Ramos (cell line): Measurements from ENCODE around the gene SMIM23.

ENCODE experiments used
- in situ Hi-C: fragments of 300-500 bp; cut with MboI; formaldehyde crosslinking; loops from one replicate; pipeline ENCODE4 v1.14.3; 2022; ENCODE audit warnings: low sequenced_read_pairs; ENCODE audit not compliant: unreplicated experiment

SMIM23 gene

DNA sequence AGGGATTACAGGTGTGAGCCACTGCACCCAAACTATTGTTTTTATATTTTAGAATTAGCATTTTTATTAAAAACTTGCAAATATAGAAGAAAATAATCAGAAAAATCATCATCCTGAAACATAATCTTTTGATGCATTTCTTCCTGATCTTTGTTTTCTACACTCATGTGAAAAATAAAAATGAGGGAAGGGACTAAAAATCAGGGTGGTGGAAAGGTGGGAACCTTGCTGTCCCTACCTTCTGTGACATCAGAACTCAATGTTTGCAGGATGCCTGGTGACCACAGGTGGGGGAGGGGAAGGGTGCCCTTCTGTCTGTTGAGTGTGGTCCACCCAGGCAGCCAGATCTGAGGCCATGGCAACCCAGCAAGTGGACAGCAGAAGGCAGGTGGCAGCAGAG, at the start of gene SMIM23:
Gene SMIM23 (plus strand): TSS at position 301 of the 400 bp plus-strand sequence. CDS start 55 bp downstream, at position 356.
- in situ Hi-C loops, result no loop called here

DNA sequence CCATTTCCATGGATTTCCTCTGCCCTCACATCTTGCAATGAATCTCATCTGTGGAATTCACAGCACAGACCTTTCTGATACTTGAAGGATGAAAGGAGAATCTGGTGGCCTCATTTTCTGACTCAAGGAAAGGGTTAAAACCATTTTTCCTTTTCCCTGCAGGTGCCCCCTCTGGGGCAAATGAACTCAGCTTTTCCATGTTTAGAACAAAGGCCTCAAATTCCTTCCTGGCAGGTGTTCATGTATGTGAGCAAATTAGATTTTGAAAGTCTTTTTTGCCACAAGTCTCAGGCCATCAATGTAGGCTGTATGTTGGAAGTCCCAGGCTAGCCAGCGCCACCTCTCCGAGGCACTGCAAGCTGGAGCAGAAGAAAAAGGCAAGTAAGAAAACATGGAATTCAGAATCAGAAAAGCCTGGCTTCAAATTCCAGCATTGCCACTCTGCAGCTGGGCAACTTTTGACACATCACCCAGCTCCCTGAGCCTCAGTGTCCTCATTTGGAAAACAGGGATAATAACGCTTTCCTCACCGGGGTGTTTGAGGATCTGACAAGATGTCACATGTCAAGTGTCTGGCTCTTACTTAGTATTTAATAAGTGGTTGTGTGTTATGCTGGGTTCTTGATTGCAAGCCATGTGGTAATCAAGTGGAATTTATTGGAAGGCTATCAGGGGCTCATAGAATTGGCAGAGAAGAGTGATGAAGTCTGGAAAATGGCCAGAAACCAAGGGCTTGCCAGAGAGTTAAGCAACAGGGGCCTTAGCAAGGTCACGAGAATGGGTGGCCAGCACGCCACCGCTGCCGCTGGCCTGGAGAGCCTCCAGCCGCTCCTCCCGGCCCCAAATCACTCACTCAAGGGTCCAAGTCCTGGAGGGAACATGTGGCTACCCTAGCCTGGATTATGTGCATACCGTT, 48.4 kb upstream of the SMIM23 start:
- in situ Hi-C loops, result no loop called here

DNA sequence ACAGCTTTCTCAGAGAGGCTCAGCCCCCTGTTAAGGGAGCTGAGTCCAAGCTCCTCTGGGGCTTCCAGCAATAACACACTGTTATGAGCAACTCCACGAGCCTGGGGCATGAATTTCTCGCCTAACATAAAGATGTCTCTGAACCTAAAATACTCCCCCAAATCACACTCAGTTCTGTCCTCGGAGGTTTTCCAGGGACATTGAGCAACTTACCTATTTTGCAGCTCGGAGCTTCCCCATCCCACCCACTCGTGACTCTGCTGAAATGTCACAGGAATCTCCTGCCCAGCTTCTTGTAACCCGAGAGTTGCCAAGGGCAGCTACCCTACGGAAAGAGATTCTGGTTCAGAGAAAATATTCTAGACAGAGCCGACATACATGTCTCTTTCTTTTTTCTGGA, 47.1 kb upstream of the SMIM23 start:
- in situ Hi-C loops, result no loop called here

DNA sequence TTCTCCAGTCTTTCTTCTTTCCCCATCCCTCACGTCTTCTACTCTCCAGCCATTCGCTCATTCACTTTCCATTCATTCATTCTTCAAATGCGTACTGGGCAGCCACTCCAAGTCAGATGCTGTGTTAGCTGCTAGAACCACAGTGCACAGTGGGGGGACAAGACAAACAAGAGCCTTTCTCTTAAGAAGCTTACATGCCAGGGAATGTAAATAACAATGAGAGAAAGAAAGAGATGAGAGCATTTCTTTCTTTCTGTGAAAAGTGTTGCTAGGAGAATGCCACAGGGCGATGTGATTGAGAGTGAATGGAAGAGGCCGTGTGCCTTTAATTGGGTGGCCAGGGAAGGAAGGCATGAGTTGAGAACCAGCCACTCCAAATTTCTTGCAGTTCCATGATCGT, 46.3 kb upstream of the SMIM23 start:
- in situ Hi-C loops, result no loop called here

DNA sequence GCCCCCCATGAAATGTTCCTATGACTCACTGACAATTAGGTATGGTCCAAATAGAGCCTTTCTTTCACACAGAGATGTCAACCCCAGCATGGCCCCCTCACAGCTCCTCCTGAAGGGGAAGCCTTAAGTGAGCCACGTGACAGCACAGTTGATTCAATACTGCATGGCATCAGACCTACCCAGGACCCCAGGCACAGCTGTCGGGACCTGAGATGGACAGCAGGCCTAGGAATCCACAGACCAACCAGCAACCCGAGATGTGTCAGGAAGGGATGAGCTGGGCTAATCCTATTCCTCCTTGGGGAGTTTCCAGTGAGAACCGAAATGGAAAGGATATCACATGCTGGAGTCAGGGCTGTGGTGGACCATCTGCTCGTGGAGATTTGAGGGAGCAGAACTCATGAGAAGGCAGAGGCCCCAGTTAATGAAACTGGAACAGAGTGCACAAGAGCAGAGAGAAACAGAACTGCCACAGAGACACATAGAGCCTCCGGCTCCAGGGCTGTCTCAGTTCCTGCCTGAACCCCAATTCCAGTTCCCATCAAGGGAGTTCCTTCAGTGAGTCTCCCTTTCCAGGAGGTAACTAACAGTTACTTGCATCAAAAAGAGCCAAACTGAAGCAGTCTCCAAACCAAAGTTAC, 42.1 kb upstream of the SMIM23 start:
- in situ Hi-C loops, result no loop called here

DNA sequence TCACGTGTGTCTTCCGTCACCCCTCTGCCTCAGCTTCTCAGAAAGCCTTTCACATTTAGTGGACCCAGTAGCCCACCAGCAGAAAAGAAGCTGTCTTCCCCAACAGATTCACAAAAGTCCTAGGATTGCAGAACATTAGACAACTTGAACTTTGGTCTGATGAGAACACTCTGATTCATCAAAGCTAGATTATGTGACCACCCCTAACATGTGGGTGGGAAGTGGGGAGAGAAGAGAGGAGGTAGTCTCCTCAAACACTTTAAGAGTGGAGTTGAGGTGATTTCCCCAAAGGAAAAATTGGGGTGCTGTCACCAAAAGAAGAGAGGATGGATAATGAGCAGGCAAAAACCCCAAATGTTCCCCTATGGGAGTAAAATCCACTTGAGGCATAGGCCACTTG, 41.4 kb upstream of the SMIM23 start:
- in situ Hi-C loops, result no loop called here

DNA sequence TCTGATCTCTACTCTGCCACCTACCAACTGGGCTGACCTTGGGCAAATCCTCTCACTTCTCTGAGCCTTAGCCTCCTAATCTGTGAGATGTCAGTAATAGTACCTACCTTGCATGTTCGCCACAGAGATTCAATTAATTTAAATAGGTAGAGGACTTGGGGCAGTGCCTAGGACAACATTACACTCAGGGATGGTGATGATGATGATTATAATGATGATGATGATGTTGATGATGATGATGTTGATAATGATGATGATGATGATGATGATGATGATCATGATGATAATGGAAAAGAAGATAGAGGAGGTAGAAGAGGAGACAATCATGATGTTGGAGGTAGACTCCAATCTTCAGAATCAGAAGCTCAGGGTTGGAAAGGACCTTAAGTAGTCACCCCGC, 40.7 kb upstream of the SMIM23 start:
- in situ Hi-C loops, result no loop called here

DNA sequence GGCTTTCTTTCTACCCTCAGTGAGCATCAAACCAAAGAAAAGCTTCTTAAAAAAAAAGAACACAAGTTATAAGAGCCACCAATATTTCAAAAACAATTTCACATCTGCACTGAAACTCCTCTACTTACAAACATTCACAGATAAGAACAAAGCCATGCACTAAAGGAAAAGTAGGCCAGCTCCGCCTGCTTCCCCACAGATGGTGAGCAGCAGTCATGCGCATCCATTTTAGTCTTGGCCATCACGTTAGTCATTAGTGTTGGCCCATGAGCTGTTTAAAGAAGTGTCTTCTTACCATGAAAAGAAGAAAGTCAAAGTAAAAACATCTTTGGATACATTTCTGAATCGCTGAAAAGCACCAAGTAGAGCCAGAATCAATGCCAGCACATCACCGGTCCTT, 40.0 kb upstream of the SMIM23 start:
- in situ Hi-C loops, result no loop called here

DNA sequence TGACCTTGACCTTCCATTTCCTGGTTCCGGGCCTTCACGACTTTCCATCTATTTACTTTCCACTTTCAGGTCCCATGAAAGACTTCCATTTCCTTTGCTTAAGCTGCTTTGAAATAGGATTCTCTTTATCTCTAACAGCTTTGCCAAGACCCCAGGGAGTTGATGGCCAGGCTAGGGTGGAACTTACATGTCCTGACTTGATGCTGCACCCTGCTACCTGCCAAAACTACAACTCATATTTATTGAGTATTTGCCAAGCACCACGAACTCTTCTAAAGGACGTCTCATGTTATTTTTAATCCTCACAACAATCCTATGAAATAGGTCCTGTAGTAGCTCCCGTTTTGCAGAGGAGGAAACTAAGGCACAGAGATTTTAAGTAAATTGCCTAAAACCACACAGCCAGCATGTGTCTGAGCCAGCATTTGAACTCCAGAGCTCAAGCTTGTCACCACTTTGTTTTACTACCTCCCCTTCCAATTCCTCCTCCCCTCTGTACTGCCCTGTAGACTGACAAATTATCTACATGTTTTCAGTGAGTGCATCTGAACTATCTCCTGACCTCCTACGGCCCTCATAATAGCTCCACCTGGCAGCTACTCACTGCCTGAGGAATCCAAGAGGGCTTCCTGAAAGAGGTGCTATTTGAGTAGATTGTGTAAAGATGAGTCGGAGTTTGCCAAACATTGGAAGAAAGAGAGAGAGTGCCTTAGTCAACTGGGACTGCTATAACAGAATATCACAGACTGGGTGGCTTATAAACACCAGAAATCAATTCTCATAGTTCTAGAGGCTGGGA, 38.4 kb upstream of the SMIM23 start:
- in situ Hi-C loops, result no loop called here

DNA sequence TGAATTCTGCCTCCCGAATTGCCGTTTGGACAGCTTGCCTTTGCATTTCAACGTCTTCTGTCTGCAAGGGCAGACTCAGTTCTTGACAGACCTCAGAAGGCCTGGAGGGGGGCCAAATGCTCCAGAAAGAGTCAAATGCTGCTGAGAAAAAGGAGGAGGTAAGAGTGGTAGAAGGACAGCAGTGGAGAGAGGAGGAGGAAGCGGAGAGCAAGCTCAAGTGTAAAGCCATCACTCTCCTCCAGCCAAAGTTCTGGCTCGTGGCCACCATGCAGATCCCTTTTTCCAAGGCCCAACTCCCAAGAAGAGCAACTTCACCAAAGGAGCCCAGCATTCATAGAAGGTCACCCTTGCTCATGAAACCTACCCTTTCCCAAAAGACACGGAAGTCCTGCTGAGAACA, 36.9 kb upstream of the SMIM23 start:
- in situ Hi-C loops, result no loop called here

DNA sequence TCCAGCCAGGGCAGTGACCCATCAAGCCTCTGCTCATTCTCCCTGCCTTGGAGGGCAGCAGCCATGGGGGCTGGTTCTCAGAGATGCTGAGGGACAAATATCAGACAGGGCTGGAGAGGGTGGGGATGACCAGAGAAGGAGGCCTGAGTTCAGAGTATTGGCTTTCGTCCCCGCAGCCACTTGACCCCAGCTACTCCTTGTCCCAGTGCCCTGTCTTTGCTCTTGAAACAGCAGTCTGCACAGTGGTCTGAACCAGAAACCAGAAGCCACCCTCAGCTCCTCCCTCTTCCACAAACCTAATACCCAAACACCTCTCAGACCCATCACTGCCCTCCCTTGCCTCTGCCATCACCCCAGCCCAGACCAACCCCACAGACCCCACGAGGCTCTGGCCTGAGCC, 36.3 kb upstream of the SMIM23 start:
- in situ Hi-C loops, result no loop called here

DNA sequence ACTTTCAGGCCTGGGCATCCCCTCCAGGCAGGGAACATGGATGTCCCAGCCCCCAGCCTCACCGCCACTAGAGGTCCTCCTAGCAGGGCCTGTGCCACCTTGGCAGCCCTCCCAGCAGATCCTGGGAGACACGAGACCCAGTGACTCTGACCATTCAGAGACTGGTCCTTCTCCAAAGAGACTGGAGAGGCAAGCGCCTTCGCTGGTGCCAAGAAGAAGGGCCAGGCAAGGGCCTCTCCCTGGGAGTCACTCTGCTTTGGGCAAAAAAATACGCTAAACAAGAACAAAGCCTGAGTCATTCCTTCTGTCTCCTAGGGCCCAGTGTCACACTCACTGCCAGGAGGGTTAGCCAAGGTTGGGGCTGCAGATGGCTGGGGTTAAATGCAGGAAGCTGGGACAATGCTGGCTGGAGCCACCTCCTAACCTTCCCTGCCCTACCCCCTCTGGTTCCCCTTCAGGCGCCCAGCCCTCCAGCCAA, 35.3 kb upstream of the SMIM23 start:
- in situ Hi-C loops, result no loop called here

DNA sequence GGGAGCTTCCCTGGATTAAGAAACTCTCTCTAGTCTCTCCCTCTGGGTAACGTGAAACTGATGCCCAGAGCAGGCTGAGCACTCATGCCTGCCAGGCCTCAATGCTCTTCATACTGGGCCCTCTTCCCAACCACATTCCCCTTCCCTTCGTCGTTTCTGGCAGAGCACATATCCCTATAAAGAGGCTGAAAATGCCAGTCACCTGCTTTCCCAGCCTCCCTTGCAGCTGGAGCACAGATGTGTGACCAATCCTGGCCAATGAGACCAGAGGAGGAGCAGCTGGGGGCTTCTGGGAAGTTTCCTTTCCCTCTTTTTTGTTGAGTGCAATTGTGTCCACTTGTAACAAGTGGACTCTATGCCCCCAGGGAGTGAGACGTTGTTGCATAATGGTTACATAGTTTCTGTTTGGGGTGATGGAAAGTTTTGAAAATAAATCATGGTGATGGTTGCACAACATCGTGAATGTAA, 30.2 kb upstream of the SMIM23 start:
- in situ Hi-C loops, result no loop called here

DNA sequence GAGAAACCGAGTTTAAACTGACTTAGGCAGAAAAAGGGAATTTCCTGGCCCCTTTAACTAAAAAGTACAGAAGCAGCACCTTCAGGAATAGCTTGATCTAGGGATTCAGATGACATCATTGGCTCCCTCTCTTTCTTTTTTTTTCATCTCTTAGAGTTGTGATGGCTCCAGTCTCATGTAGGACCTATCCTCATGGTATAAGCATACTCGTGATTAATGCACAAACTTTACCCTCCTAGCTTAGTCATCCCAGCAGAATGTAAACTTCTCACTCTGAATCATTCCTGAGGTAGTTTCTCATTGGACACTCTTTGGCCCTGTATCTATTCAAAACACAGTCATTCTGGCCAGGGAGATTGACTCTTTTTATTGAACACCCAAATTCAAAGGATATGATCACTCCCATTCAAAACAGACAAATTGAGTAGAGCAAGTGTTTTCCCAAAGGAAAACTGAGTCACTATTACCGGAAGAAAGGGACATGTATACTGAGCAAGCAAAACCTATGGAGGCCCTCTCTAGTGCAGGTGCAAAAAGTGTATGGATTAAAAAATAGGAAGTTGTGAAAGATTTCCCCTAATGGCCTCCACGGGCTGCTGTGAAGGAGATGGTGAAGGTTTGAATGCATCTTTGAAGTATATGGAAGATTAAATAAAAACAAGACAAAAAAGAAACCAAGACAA, 27.6 kb upstream of the SMIM23 start:
- in situ Hi-C loops, result no loop called here

DNA sequence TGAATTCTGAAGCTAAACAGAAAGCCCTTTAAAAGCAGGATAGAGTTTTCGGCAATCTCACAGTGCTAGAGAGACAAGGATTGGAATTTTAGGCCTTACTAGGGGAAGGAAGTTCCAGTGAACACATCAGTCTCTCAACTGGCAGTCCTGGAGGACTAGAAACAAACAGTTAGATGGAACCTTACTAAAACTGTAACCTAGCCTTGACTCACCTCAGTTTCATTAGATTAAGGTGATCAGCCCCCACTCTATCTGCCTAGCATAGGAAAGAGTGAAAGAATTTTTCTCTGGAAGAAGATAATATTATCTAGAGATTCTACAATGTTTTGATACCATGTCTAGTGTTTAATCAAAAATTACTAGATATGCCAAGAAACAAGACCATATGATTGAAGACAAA, 25.8 kb upstream of the SMIM23 start:
- in situ Hi-C loops, result no loop called here

DNA sequence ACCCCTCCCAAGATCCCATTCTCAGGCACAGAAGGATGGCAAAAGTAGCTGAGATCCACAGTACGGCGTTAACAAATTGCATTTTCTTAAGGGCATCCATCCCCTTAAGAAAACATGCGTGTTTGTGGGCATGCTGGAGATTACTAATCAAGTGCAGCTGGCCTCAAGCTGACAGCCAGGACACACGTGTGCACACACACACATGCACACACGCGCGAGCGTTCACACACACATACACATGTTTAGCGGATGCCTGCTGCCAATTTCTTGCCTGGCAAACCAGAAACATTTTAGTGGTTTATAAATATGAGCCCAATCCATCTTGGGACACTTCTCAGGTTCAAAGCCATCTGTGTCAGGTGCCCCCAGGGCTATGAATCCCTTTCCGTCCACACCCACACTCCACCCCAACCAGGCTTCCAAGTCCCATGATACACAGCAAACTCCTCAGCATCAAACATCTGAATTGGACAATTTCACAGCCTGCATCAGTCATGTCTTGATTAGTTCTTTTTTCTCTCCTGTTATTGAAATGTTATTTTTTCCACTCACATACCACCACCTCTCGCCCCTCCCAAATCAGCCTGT, 23.5 kb upstream of the SMIM23 start:
- in situ Hi-C loops, result no loop called here

DNA sequence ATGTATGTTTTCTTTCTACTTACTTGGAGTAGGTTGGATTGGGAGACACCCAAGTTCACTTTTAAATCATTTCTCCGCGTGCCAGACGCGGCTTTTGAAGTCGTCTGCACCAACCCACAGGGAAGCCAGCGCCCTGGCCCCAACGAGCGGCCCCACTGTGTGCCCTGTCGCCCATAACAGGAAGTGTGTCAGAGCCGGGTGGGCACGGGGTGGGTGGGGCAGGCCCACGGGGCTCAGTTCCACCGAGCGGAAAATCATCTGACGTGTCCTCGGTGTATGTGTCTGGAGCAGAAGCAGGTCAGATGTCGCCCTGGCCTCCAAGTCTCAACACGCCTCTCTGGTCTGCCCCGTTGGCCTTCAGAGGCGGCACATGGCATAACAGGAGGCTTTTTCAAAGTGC, 22.7 kb upstream of the SMIM23 start:
- in situ Hi-C loops, result no loop called here

DNA sequence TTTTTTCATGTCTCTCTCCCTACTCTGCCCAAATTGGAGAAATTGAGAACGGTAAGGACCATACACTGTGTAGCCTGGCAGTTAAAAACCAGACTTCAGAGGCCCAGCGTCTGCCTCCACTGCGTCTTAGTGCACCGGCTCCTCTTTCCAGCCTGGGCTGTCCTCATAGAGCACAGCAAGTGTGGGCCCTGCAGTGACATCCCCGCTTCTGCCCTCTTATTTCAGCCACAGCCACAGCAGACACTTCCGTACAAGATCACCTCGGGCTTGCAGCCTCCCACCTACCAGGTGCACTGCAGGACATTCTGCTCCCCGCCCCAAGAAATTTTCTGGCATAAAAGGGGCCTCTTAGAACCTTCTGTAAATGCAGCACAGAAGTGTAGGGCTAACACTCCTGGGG, 21.4 kb upstream of the SMIM23 start:
- in situ Hi-C loops, result no loop called here

DNA sequence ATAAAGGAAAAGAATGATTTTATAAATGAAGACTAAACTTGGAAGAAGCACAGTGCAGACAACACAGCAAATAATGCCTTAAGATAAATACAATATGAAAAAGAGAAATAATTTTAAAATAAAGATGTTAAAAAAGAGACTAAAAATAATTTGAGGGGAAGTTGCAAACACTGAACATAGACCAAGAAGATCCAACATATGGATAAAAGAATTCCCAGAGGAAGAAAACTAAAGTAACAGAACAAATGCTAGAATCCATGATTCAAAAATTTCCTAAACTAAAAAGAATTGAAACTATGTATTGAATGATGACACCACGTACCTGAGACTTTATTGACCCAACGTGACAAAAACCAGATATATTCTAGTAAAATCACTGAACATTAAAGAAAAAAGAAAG, 18.7 kb upstream of the SMIM23 start:
- in situ Hi-C loops, result no loop called here

DNA sequence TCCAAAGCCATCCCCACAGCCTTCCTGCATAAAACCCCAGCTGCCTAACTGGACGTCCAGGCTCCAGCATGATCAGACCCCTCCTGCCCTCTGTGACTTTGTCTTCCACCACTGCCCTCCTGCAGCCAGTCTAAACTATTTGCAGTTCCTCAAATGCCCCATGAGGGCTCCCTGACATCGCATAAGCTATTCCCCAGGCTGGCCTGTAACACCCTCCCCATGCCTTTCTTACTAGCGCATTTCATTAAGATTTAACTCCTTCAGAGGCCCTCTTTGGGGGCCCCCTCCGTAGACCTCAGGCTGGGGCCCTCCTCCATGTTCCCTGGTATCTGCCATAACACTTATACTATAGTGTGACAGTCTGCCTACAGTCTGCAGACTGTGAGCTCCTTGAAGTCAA, 15.5 kb upstream of the SMIM23 start:
- in situ Hi-C loops, result no loop called here
